HepG2 (cell line): Measurements from ENCODE around the gene IPO13. TPM values are rescaled to one million over a fixed set of nuclear protein-coding genes. Genes with fewer than 3 reads are reported as not detected.
A peak's percentile ranks its signal among the peaks of the same experiment; 100 is the strongest.

Source experiments
- BHLHE40 ChIP-seq: IDR thresholded peaks from 2 replicates; pipeline ENCODE4 v1.6.1; 2011; ENCODE audit warnings: low read length, improper control_type of control experiment
- CCAR2 ChIP-seq: fragments of 200-400 bp; formaldehyde crosslinking; optimal IDR thresholded peaks from 2 replicates; pipeline ENCODE3; 2018; ENCODE audit warnings: low read depth, mild to moderate bottlenecking, low read length, moderate library complexity
- E2F1 ChIP-seq: sonication (generic); formaldehyde crosslinking; IDR thresholded peaks from 2 replicates; pipeline ENCODE4 v1.5.0; 2020; ENCODE audit warnings: missing genetic modification reagents
- EEA1 ChIP-seq: sonication (generic); formaldehyde crosslinking; IDR thresholded peaks from 2 replicates; pipeline ENCODE4 v1.5.1; 2020; ENCODE audit warnings: mild to moderate bottlenecking, missing genetic modification reagents, borderline replicate concordance
- ISL2 ChIP-seq: sonication (generic); formaldehyde crosslinking; IDR thresholded peaks from 2 replicates; pipeline ENCODE4 v1.5.0; 2020; ENCODE audit warnings: missing genetic modification reagents
- KDM2A ChIP-seq: sonication (generic); formaldehyde crosslinking; IDR thresholded peaks from 2 replicates; pipeline ENCODE4 v1.4.0; 2020; ENCODE audit warnings: low read depth, missing genetic modification reagents, borderline replicate concordance
- KMT2A ChIP-seq: sonication (generic); formaldehyde crosslinking; IDR thresholded peaks from 2 replicates; pipeline ENCODE4 v1.4.0; 2020; ENCODE audit warnings: missing genetic modification reagents
- LCORL ChIP-seq, 2 experiments: fragments of 450-650 bp in 1 of 2; sonication (generic) in 1 of 2; formaldehyde crosslinking in 1 of 2; IDR thresholded peaks; 2 replicates each; pipeline versions ENCODE4 v1.5.0 to v1.6.1; 2017 to 2020; ENCODE audit warnings: antibody characterized with exemption in 1 of 2, missing genetic modification reagents in 1 of 2
- MAFF ChIP-seq: IDR thresholded peaks from 2 replicates; pipeline ENCODE4 v1.6.1; 2011; ENCODE audit warnings: low read depth, low read length, improper control_type of control experiment
- PATZ1 ChIP-seq: sonication (generic); formaldehyde crosslinking; IDR thresholded peaks from 2 replicates; pipeline ENCODE4 v1.4.0; 2020; ENCODE audit warnings: missing genetic modification reagents
- PHF21A ChIP-seq: sonication (generic); formaldehyde crosslinking; IDR thresholded peaks from 2 replicates; pipeline ENCODE4 v1.5.0; 2020; ENCODE audit warnings: mild to moderate bottlenecking, missing genetic modification reagents
- SAFB2 ChIP-seq: sonication (generic); formaldehyde crosslinking; IDR thresholded peaks from 2 replicates; pipeline ENCODE4 v1.5.1; 2020; ENCODE audit warnings: missing genetic modification reagents, low read depth, mild to moderate bottlenecking, borderline replicate concordance
- SETDB1 ChIP-seq: sonication (generic); formaldehyde crosslinking; IDR thresholded peaks from 2 replicates; pipeline ENCODE4 v1.5.1; 2020; ENCODE audit warnings: missing genetic modification reagents, mild to moderate bottlenecking, borderline replicate concordance
- SIN3B ChIP-seq: fragments of 150-350 bp; IDR thresholded peaks from 2 replicates; pipeline ENCODE4 v1.6.1; 2014; ENCODE audit warnings: low read length
- SMAD1 ChIP-seq: sonication (generic); formaldehyde crosslinking; IDR thresholded peaks from 2 replicates; pipeline ENCODE4 v1.4.0; 2020; ENCODE audit warnings: missing genetic modification reagents, low read depth, mild to moderate bottlenecking, borderline replicate concordance
- XBP1 ChIP-seq: sonication (generic); formaldehyde crosslinking; IDR thresholded peaks from 2 replicates; pipeline ENCODE4 v1.5.0; 2020; ENCODE audit warnings: missing genetic modification reagents
- XRCC5 ChIP-seq: fragments of 200-400 bp; formaldehyde crosslinking; optimal IDR thresholded peaks from 2 replicates; pipeline ENCODE3; 2017; ENCODE audit warnings: mild to moderate bottlenecking, low read length
- ZBTB21 ChIP-seq: sonication (generic); formaldehyde crosslinking; IDR thresholded peaks from 2 replicates; pipeline ENCODE4 v1.4.0; 2020; ENCODE audit warnings: missing genetic modification reagents
- ZEB1 ChIP-seq: IDR thresholded peaks from 2 replicates; pipeline ENCODE4 v1.6.1; 2012; ENCODE audit warnings: mild to moderate bottlenecking, low read depth, inconsistent platforms; ENCODE audit not compliant: insufficient replicate concordance
- ZNF12 ChIP-seq: sonication (generic); formaldehyde crosslinking; IDR thresholded peaks from 2 replicates; pipeline ENCODE4 v1.5.0; 2020; ENCODE audit warnings: missing genetic modification reagents
- ZNF230 ChIP-seq: sonication (generic); formaldehyde crosslinking; IDR thresholded peaks from 2 replicates; pipeline ENCODE4 v1.4.0; 2020; ENCODE audit warnings: mild to moderate bottlenecking, missing genetic modification reagents
- ZNF768 ChIP-seq: sonication (generic); formaldehyde crosslinking; IDR thresholded peaks from 2 replicates; pipeline ENCODE4 v1.4.0; 2020; ENCODE audit warnings: missing genetic modification reagents
- ZSCAN9 ChIP-seq: IDR thresholded peaks from 2 replicates; pipeline ENCODE4 v1.6.1; 2016; ENCODE audit warnings: borderline replicate concordance
- polyA plus RNA-seq, 8 experiments: library from polyadenylated mRNA; depleted of rRNA in 3 of 8; stranded (reverse) in 7 of 8; unstranded in 1 of 8; fragments of >200 nt; fragmentation: Illumina TruSeq in 4 of 8; extraction: Trizol in 4 of 8; gene quantifications; 2 replicates each; pipeline versions ENCODE4 v1.2.1 to v1.2.3, GENCODE V29; 2011 to 2016; ENCODE audit warnings: low read depth in 4 of 8, missing spikeins in 1 of 8, mixed read lengths in 1 of 8; ENCODE audit not compliant: insufficient read depth in 1 of 8
- total RNA-seq, 5 experiments: library from RNA; depleted of rRNA; stranded (reverse); fragments of >200 nt; fragmentation: Illumina TruSeq; extraction: Trizol; gene quantifications; 2 replicates each; pipeline ENCODE4 v1.2.3, GENCODE V29; 2016; ENCODE audit warnings: low read depth in 1 of 5
- TF ChIP-seq, protein P1 (sequence below): IDR thresholded peaks from 2 replicates; pipeline ENCODE4 v1.6.1; 2016
- TF ChIP-seq, protein P2 (sequence below): fragments of 450-650 bp; IDR thresholded peaks from 2 replicates; pipeline ENCODE4 v1.6.1; 2016

Gene IPO13
- total and polyA plus RNA-seq, 2 of the 13 experiments (the other 11 are each of a cell fraction or from before 2014, with no cell fraction given) = 12.9 to 15.6 TPM

DNA sequence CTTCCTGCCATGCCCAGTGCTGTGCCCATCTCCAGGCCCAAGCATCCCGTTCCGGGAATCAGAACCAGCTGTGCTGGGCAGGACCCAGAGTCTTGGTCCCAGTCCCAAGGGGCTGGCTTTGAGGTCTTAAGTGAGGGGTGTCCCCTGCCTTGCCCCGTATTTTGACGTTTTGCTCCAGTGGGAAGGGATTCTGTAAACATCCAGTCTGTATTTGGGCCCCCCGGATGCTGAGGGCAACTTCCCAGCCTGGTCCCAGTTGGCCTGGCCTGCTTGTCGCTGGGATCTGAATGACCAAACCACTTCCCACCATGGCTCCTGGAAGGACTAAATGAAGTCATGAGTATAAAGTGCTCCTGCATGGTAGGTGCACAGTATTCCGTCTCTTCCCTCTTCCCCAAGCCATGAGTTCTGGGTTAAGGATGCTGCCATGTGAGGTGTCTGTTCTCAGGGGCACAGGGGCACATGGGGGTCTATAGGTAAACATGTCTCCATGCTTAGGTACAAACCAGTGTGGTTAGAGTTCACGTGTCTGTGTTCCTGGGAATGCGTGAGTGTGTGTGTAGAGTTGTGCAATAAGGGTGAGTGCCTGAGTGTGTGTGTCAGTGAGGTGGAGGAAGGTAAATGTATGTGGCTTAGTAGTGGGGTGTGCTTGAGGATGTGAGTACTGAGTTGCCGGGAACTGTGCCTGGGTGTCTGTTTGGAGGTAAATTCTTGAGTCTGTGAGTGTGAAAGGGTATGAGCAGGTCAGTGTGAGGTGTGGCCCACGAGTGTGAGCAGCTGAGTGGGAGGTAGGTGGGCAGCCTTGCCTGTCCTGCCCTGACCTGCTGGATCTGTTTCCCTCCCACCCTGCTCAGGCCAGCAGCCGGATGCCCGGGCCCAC is 33.7 kb downstream of the IPO13 start (continued):
- TF ChIP-seq EEA1 (CRISPR knock-in tag) = no peak
- TF ChIP-seq ZNF768 (CRISPR knock-in tag) = no peak
- TF ChIP-seq PHF21A = 0 out of 2 replicates have a peak, but pooled peaks have one; percentile 2
- no peak for TF ChIP-seq CCAR2
- no peak for TF ChIP-seq LCORL (IDR thresholded peaks at IDR 0.05)
- no peak for TF ChIP-seq LCORL (CRISPR knock-in tag; IDR thresholded peaks at IDR 0.05)
- no peak for TF ChIP-seq XRCC5
- no peak for TF ChIP-seq SETDB1 (CRISPR knock-in tag)
- TF ChIP-seq ZNF12 = no peak
- no peak for TF ChIP-seq SMAD1 (CRISPR knock-in tag)
- TF ChIP-seq E2F1 (CRISPR knock-in tag) = no peak
- no peak for TF ChIP-seq KMT2A
- no peak for TF ChIP-seq MAFF
- peak; percentile 71 for TF ChIP-seq BHLHE40
- TF ChIP-seq, protein P1, sequence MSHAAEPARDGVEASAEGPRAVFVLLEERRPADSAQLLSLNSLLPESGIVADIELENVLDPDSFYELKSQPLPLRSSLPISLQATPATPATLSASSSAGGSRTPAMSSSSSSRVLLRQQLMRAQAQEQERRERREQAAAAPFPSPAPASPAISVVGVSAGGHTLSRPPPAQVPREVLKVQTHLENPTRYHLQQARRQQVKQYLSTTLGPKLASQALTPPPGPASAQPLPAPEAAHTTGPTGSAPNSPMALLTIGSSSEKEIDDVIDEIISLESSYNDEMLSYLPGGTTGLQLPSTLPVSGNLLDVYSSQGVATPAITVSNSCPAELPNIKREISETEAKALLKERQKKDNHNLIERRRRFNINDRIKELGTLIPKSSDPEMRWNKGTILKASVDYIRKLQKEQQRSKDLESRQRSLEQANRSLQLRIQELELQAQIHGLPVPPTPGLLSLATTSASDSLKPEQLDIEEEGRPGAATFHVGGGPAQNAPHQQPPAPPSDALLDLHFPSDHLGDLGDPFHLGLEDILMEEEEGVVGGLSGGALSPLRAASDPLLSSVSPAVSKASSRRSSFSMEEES (CRISPR knock-in tag) = no peak
- no peak for TF ChIP-seq ZSCAN9 (CRISPR knock-in tag)
- TF ChIP-seq, protein P2, sequence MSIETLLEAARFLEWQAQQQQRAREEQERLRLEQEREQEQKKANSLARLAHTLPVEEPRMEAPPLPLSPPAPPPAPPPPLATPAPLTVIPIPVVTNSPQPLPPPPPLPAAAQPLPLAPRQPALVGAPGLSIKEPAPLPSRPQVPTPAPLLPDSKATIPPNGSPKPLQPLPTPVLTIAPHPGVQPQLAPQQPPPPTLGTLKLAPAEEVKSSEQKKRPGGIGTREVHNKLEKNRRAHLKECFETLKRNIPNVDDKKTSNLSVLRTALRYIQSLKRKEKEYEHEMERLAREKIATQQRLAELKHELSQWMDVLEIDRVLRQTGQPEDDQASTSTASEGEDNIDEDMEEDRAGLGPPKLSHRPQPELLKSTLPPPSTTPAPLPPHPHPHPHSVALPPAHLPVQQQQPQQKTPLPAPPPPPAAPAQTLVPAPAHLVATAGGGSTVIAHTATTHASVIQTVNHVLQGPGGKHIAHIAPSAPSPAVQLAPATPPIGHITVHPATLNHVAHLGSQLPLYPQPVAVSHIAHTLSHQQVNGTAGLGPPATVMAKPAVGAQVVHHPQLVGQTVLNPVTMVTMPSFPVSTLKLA = peak; percentile 39; the same call in 1 of the 2 replicates
- 0 out of 2 replicates have a peak, but pooled peaks have one; percentile 13 for TF ChIP-seq PATZ1
- no peak for TF ChIP-seq ISL2 (CRISPR knock-in tag)
- peak; percentile 31; the same call in 1 of the 2 replicates for TF ChIP-seq ZNF230 (CRISPR knock-in tag)
- no peak for TF ChIP-seq SAFB2
- TF ChIP-seq SIN3B = no peak
- no peak for TF ChIP-seq ZEB1
- no peak for TF ChIP-seq ZBTB21 (CRISPR knock-in tag)
- no peak for TF ChIP-seq XBP1
- no peak for TF ChIP-seq KDM2A
